Fibroblast of mammary gland (primary cell): Measurements from ENCODE around the gene TFIP11.
A peak's percentile ranks its signal among the peaks of the same experiment; 100 is the strongest.

ENCODE experiments used
- DNase-seq: peaks from one replicate; pipeline ENCODE4 v3.0.0-alpha.2; 2010; ENCODE audit warnings: low read depth
- H3K4me3 ChIP-seq: 2 replicates; pipeline ENCODE4 v1.5.1; 2011; ENCODE audit warnings: low read depth, mild to moderate bottlenecking, low read length, moderate library complexity; ENCODE audit not compliant: control insufficient read depth
- CTCF ChIP-seq: conservative IDR thresholded peaks from 2 replicates; pipeline ENCODE4 v1.5.1; 2011; ENCODE audit warnings: low read depth, low read length, inconsistent platforms; ENCODE audit not compliant: control insufficient read depth, insufficient read depth

Gene TFIP11

GRCh38 chr22:26476705-26477340, 35.5 kb downstream of the TFIP11 start:
- no peak for DNase-seq
- no peak overlapping the region for H3K4me3 ChIP-seq
- no peak for TF ChIP-seq CTCF

GRCh38 chr22:26474682-26475081, 37.6 kb downstream of the TFIP11 start:
- no peak for TF ChIP-seq CTCF
- DNase-seq = peak; percentile 39
- H3K4me3 ChIP-seq = no peak overlapping the region

DNA sequence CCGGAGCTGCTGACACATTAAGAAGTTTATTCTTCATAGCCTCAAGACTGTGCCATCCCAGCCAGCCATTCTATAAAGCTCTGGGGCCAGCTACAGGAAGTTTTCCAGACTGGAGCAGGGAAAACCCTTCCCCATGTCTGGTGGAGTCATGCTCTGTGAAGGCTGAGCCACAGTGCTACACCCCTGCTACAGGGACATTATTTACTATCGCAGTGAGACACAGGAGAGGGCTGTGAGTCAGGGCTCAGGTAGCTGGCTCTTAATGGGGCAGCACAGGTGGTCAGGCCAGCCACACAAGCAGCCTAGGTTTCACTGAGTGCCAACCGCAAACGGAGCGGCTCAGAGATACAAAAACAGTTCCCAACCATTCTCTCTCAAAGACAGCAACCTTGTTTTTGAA, 40.8 kb downstream of the TFIP11 start:
- DNase-seq = no peak
- H3K4me3 ChIP-seq = no peak overlapping the region
- no peak for TF ChIP-seq CTCF

- TF ChIP-seq CTCF = no peak
- H3K4me3 ChIP-seq = no peak overlapping the region
- no peak for DNase-seq
These were observed 41.5 kb downstream of the TFIP11 start for GRCh38 chr22:26470807-26471206.

- no peak overlapping the region for H3K4me3 ChIP-seq
- no peak for DNase-seq
- no peak for TF ChIP-seq CTCF
These were observed 46.1 kb downstream of the TFIP11 start for GRCh38 chr22:26466196-26466595.

DNA sequence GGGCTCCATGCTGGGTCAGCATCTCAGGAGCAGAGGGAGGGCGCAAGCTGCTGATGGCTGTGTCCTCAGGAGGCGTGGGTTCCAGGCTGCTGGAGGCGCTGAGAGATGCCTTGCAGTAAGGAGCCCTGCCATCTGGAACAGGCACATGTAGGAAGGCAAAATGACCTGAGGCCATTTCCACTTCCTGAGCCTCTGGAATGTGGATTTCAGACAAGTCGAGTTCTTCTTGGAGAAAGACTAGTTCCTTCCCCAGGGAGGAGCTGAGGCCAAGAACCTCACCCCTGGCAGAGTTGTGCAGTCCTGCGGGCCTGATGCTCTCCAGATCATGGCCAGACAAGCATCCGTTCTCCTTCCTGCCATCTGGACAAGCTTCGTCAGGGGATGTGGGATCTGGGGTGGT, 48.0 kb downstream of the TFIP11 start:
- DNase-seq = peak; percentile 30
- no peak for TF ChIP-seq CTCF
- no peak overlapping the region for H3K4me3 ChIP-seq

DNA sequence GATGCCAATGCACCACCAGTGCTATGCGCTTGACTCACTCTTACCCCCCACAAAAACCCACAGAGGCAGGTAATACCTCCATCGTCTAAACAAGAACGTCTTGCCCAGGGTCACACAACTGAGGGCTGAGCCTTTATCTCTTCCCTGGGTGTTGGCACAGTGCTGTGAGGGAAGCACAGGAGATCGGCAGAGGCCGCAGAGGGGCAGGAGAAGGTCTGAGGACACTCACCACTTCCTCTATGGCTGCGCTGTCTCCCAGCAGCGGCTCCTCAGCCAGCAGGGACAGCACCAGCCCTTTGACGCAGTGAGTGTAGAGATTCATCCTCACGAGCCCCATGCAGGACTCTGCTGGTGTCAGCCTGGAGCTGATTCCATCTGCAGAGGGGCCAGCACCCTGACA, 48.6 kb downstream of the TFIP11 start:
- no peak overlapping the region for H3K4me3 ChIP-seq
- DNase-seq = no peak
- TF ChIP-seq CTCF = no peak
